Astrocyte of the spinal cord (primary cell): Measurements from ENCODE around the gene PCBP3.

Experiments used
- DNase-seq: peaks from one replicate; pipeline ENCODE4 v3.0.0; 2011; ENCODE audit warnings: low read depth, low spot score
- H3K4me3 ChIP-seq: 2 replicates; pipeline ENCODE4 v1.5.1; 2011; ENCODE audit warnings: low read depth, mild to moderate bottlenecking, low read length, moderate library complexity
- CTCF ChIP-seq: IDR thresholded peaks from 2 replicates; pipeline ENCODE4 v1.5.1; 2012; ENCODE audit warnings: low read depth, mild to moderate bottlenecking, low read length, inconsistent platforms
- in situ Hi-C: cut with HindIII; loops from 2 replicates; pipeline ENCODE4 v1.10.0; 2017; ENCODE audit warnings: low sequenced_read_pairs

PCBP3 gene

GRCh38 chr21:45899317-45900033, 255.9 kb downstream of the PCBP3 start:
- H3K4me3 ChIP-seq, result no peak overlapping the region
- in situ Hi-C loops, result no loop called here
- TF ChIP-seq CTCF, result no peak
- DNase-seq, result no peak

- no peak for DNase-seq
- no peak overlapping the region for H3K4me3 ChIP-seq
- no peak for TF ChIP-seq CTCF
- in situ Hi-C loops, result no loop called here
Measured at GRCh38 chr21:45900034-45900868, 256.7 kb downstream of the PCBP3 start.

GRCh38 chr21:45901061-45901690, 257.7 kb downstream of the PCBP3 start:
- no peak for TF ChIP-seq CTCF
- DNase-seq, result no peak
- in situ Hi-C loops, result no loop called here
- no peak overlapping the region for H3K4me3 ChIP-seq

GRCh38 chr21:45902292-45902995, 258.9 kb downstream of the PCBP3 start:
- H3K4me3 ChIP-seq, result no peak overlapping the region
- in situ Hi-C loops, result no loop called here
- DNase-seq, result no peak
- TF ChIP-seq CTCF, result no peak

- H3K4me3 ChIP-seq, result no peak overlapping the region
- TF ChIP-seq CTCF, result no peak
- in situ Hi-C loops, result no loop called here
- DNase-seq, result no peak
Measured at GRCh38 chr21:45905196-45905595, 261.7 kb downstream of the PCBP3 start.

- in situ Hi-C loops, result no loop called here
- no peak for DNase-seq
- no peak overlapping the region for H3K4me3 ChIP-seq
- TF ChIP-seq CTCF, result no peak
Measured at GRCh38 chr21:45906196-45906805, 262.8 kb downstream of the PCBP3 start.
